Calu3 (cell line): ENCODE data around the gene PGAP3. TPM values are rescaled to one million over a fixed set of nuclear protein-coding genes. Genes with fewer than 3 reads are reported as not detected.

ENCODE experiments used
- BruUV-seq: library from RNA; stranded (reverse); fragments of 400-500 nt; replicated peaks from 2 replicates; lab custom pipeline; 2021; lab: Mats Ljungman, UMichigan
- CTCF ChIA-PET: fragments of 300-600 bp; sonication (Branson Sonifier 250); formaldehyde crosslinking; loops from one replicate; lab custom pipeline; 2022; ENCODE audit warnings: antibody characterized with exemption; lab: Charles Lee
- DNase-seq: peaks from one replicate; pipeline ENCODE4 v3.0.0; 2022
- H3K27ac Mint-ChIP-seq: one replicate; pipeline ENCODE4 v1.8.0; 2022; ENCODE audit warnings: mixed read lengths; ENCODE audit not compliant: unreplicated experiment
- H3K27me3 Mint-ChIP-seq: one replicate; pipeline ENCODE4 v1.8.0; 2022; ENCODE audit warnings: mixed read lengths; ENCODE audit not compliant: unreplicated experiment
- H3K36me3 Mint-ChIP-seq: one replicate; pipeline ENCODE4 v1.8.0; 2022; ENCODE audit warnings: mild to moderate bottlenecking, moderate library complexity, mixed read lengths; ENCODE audit not compliant: insufficient read depth, unreplicated experiment
- H3K4me1 Mint-ChIP-seq: one replicate; pipeline ENCODE4 v1.8.0; 2022; ENCODE audit warnings: mild to moderate bottlenecking, low read depth, mixed read lengths; ENCODE audit not compliant: unreplicated experiment
- H3K4me3 Mint-ChIP-seq: one replicate; pipeline ENCODE4 v1.8.0; 2022; ENCODE audit warnings: mild to moderate bottlenecking, low read depth, moderate library complexity, mixed read lengths; ENCODE audit not compliant: unreplicated experiment
- H3K9me3 Mint-ChIP-seq: one replicate; pipeline ENCODE4 v1.8.0; 2022; ENCODE audit warnings: low read depth, mixed read lengths; ENCODE audit not compliant: unreplicated experiment
- intact Hi-C: fragments of 100-400 bp; cut with micrococcal nuclease; formaldehyde crosslinking; loops from one replicate; pipeline ENCODE4 v1.10.0; 2022; ENCODE audit not compliant: unreplicated experiment
- total RNA-seq: library from RNA; stranded (reverse); gene quantifications from 2 replicates; pipeline ENCODE4 v1.2.3, GENCODE V29; 2022
- TF ChIP-seq, protein P1 (sequence below): fragments of 200-600 bp; IDR thresholded peaks from one replicate; pipeline ENCODE4 v1.8.0; 2022; ENCODE audit warnings: antibody characterized with exemption; ENCODE audit not compliant: unreplicated experiment

The PGAP3 gene
- total RNA-seq, 1 experiment from 2014 or later, result 1,186 TPM

GRCh38 chr17:39716879-39717536 lies 29.2 kb upstream of the PGAP3 start:
- Mint-ChIP-seq H3K27me3 (no peaks in the 10 kb centered on the region), H3K36me3 (peaks cover 98% of the 10 kb centered on the region), H3K9me3 (no peaks in the 10 kb centered on the region), H3K4me3 (no peak overlapping the region), H3K27ac (peak overlapping the region; percentile 2), H3K4me1 (peaks cover 21% of the 10 kb centered on the region)
- BruUV-seq, result no TSS peak
- CTCF ChIA-PET, result interaction anchor here (0.5 to 161.2 kb wide), 11 partner anchors 2 to 562 kb away, joined by 3 to 42089 read pairs (median 7); partner anchors contain the start of genes ERBB2, GRB7, GSDMA and GSDMB
- DNase-seq, result peak; percentile 89
- TF ChIP-seq, protein P1, sequence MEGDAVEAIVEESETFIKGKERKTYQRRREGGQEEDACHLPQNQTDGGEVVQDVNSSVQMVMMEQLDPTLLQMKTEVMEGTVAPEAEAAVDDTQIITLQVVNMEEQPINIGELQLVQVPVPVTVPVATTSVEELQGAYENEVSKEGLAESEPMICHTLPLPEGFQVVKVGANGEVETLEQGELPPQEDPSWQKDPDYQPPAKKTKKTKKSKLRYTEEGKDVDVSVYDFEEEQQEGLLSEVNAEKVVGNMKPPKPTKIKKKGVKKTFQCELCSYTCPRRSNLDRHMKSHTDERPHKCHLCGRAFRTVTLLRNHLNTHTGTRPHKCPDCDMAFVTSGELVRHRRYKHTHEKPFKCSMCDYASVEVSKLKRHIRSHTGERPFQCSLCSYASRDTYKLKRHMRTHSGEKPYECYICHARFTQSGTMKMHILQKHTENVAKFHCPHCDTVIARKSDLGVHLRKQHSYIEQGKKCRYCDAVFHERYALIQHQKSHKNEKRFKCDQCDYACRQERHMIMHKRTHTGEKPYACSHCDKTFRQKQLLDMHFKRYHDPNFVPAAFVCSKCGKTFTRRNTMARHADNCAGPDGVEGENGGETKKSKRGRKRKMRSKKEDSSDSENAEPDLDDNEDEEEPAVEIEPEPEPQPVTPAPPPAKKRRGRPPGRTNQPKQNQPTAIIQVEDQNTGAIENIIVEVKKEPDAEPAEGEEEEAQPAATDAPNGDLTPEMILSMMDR, result no peak
- intact Hi-C loops, result no loop called here

- no peak for DNase-seq
- peaks cover 21% of the 10 kb centered on the region for H3K4me1 Mint-ChIP-seq
- CTCF ChIA-PET, result interaction anchor here (0.5 to 161.2 kb wide), 16 partner anchors 1 to 563 kb away, joined by 3 to 42089 read pairs (median 8); partner anchors contain the start of genes ERBB2, GRB7, GSDMA and GSDMB
- H3K4me3 Mint-ChIP-seq, result no peak overlapping the region
- H3K27me3 Mint-ChIP-seq, result no peaks in the 10 kb centered on the region
- TF ChIP-seq, protein P1, result no peak
- H3K9me3 Mint-ChIP-seq, result no peaks in the 10 kb centered on the region
- peak overlapping the region; percentile 2 for H3K27ac Mint-ChIP-seq
- no TSS peak for BruUV-seq
- peaks cover 98% of the 10 kb centered on the region for H3K36me3 Mint-ChIP-seq
- intact Hi-C loops, result no loop called here
Observed at GRCh38 chr17:39716073-39716818, 28.4 kb upstream of the PGAP3 start.

- Mint-ChIP-seq H3K36me3 (peaks cover 98% of the 10 kb centered on the region), H3K27me3 (no peaks in the 10 kb centered on the region), H3K9me3 (no peaks in the 10 kb centered on the region), H3K4me1 (peaks cover 21% of the 10 kb centered on the region), H3K27ac (peak overlapping the region; percentile 0), H3K4me3 (no peak overlapping the region)
- TF ChIP-seq, protein P1, result no peak
- intact Hi-C loops, result no loop called here
- CTCF ChIA-PET, result interaction anchor here (0.7 to 161.2 kb wide), 13 partner anchors 1 to 339 kb away, joined by 3 to 42089 read pairs (median 8); partner anchors contain the start of genes ERBB2, GRB7, GSDMA and GSDMB
- no peak for DNase-seq
- no TSS peak for BruUV-seq
Observed at GRCh38 chr17:39715375-39716072, 27.7 kb upstream of the PGAP3 start.

- H3K36me3 Mint-ChIP-seq, result peaks cover 98% of the 10 kb centered on the region
- CTCF ChIA-PET, result interaction anchor here (0.5 to 161.2 kb wide), 20 partner anchors 1 to 1233 kb away, joined by 3 to 42089 read pairs (median 6); partner anchors contain the start of genes ERBB2, GRB7, GSDMA and GSDMB
- H3K9me3 Mint-ChIP-seq, result no peaks in the 10 kb centered on the region
- DNase-seq, result no peak
- H3K27me3 Mint-ChIP-seq, result no peaks in the 10 kb centered on the region
- intact Hi-C loops, result no loop called here
- H3K4me3 Mint-ChIP-seq, result no peak overlapping the region
- no peak overlapping the region for H3K27ac Mint-ChIP-seq
- BruUV-seq, result no TSS peak
- peaks cover 22% of the 10 kb centered on the region for H3K4me1 Mint-ChIP-seq
- TF ChIP-seq, protein P1, result no peak
Observed at GRCh38 chr17:39714234-39714633, 26.4 kb upstream of the PGAP3 start.
